Suprapubic skin (tissue), 4 donors: ENCODE measurements around the gene TRIM50. TPM values are rescaled to one million over a fixed set of nuclear protein-coding genes. Genes with fewer than 3 reads are reported as not detected.

Experiments used
- DNase-seq, 2 donors: peaks; one replicate each; pipeline ENCODE4 v3.0.0-alpha.2; 2019; ENCODE audit warnings: low spot score in 2 of 2
- H3K27ac ChIP-seq: fragments of 200-600 bp; sonication (generic); one replicate; pipeline ENCODE4 v1.5.1; 2019
- H3K27me3 ChIP-seq: fragments of 200-600 bp; sonication (generic); one replicate; pipeline ENCODE4 v1.5.1; 2019
- H3K36me3 ChIP-seq: fragments of 200-600 bp; sonication (generic); one replicate; pipeline ENCODE4 v1.5.1; 2019
- H3K4me1 ChIP-seq: fragments of 200-600 bp; sonication (generic); one replicate; pipeline ENCODE4 v1.5.1; 2019
- H3K4me3 ChIP-seq: fragments of 200-600 bp; sonication (generic); one replicate; pipeline ENCODE4 v1.5.1; 2019; ENCODE audit warnings: mild to moderate bottlenecking
- H3K9me3 ChIP-seq: fragments of 200-600 bp; sonication (generic); one replicate; pipeline ENCODE4 v1.5.1; 2019
- CTCF ChIP-seq, 2 donors: fragments of 200-600 bp in 1 of 2; fragments of 450-650 bp in 1 of 2; sonication (generic) in 1 of 2; IDR thresholded peaks; one replicate each; pipeline ENCODE4 v1.5.1; 2016 to 2019; ENCODE audit warnings: antibody characterized with exemption in 2 of 2, mild to moderate bottlenecking in 1 of 2, moderate library complexity in 1 of 2
- EP300 ChIP-seq: sonication (generic); formaldehyde crosslinking; IDR thresholded peaks from one replicate; pipeline ENCODE4 v1.6.1; 2017; ENCODE audit warnings: antibody characterized with exemption
- POLR2A ChIP-seq, 2 donors: fragments of 450-650 bp; IDR thresholded peaks; one replicate each; pipeline ENCODE4 v1.6.1; 2017; ENCODE audit warnings: antibody characterized with exemption in 2 of 2, mild to moderate bottlenecking in 2 of 2, moderate library complexity in 2 of 2
- POLR2AphosphoS5 ChIP-seq, 3 donors: sonication (generic); formaldehyde crosslinking; IDR thresholded peaks; one replicate each; pipeline ENCODE4 v1.6.1; 2017; ENCODE audit warnings: antibody characterized with exemption in 3 of 3
- WGBS: methylation state at CpG from one replicate; pipeline ENCODE4 v1.1.5; 2018; 5-methylcytosine and 5-hydroxymethylcytosine counted together
- total RNA-seq, 4 donors: library from RNA; depleted of rRNA; stranded (reverse); fragments of >200 nt; gene quantifications; one replicate each; pipeline ENCODE4 v1.1.0, GENCODE V29; 2016

The TRIM50 gene
- total RNA-seq, 4 donors from 2014 or later: 0.30 TPM; not detected in 3

- no peak overlapping the region for H3K4me3 ChIP-seq
- no peak overlapping the region for H3K27ac ChIP-seq
- 65% methylated on average over 12 of the region's 12 CpGs for WGBS
- DNase-seq: no peak
- TF ChIP-seq CTCF (IDR thresholded peaks at IDR 0.05) (no peak), POLR2AphosphoS5 (IDR thresholded peaks at IDR 0.05) (no peak), EP300 (no peak), POLR2A (IDR thresholded peaks at IDR 0.05) (no peak)
- no peaks in the 10 kb centered on the region for H3K4me1 ChIP-seq
- H3K9me3 ChIP-seq: no peaks in the 10 kb centered on the region
- peaks cover 7% of the 10 kb centered on the region for H3K27me3 ChIP-seq
- H3K36me3 ChIP-seq: no peaks in the 10 kb centered on the region
Observed at GRCh38 chr7:73350306-73351068, 22.6 kb upstream of the TRIM50 start.

- no peaks in the 10 kb centered on the region for H3K36me3 ChIP-seq
- H3K9me3 ChIP-seq: no peaks in the 10 kb centered on the region
- WGBS: 84% methylated on average over 6 of the region's 6 CpGs
- TF ChIP-seq POLR2AphosphoS5 (IDR thresholded peaks at IDR 0.05): no peak
- TF ChIP-seq EP300: no peak
- no peak for TF ChIP-seq CTCF (IDR thresholded peaks at IDR 0.05)
- no peaks in the 10 kb centered on the region for H3K4me1 ChIP-seq
- peaks cover 7% of the 10 kb centered on the region for H3K27me3 ChIP-seq
- no peak overlapping the region for H3K4me3 ChIP-seq
- no peak overlapping the region for H3K27ac ChIP-seq
- no peak for DNase-seq
Observed at GRCh38 chr7:73349763-73350162, 21.9 kb upstream of the TRIM50 start.

GRCh38 chr7:73345951-73346350 is 18.1 kb upstream of the TRIM50 start:
- Histone ChIP-seq H3K27me3 (peaks cover 7% of the 10 kb centered on the region), H3K36me3 (no peaks in the 10 kb centered on the region), H3K27ac (no peak overlapping the region), H3K4me3 (no peak overlapping the region), H3K4me1 (peaks cover 5% of the 10 kb centered on the region), H3K9me3 (no peaks in the 10 kb centered on the region)
- 29% methylated on average over 4 of the region's 8 CpGs for WGBS
- no peak for DNase-seq
- TF ChIP-seq POLR2A (IDR thresholded peaks at IDR 0.05) (no peak), EP300 (no peak), POLR2AphosphoS5 (IDR thresholded peaks at IDR 0.05) (no peak), CTCF (IDR thresholded peaks at IDR 0.05) (no peak)

- TF ChIP-seq POLR2AphosphoS5 (IDR thresholded peaks at IDR 0.05) (no peak), POLR2A (IDR thresholded peaks at IDR 0.05) (no peak), CTCF (IDR thresholded peaks at IDR 0.05) (no peak), EP300 (no peak)
Observed at GRCh38 chr7:73345538-73345937, 17.7 kb upstream of the TRIM50 start.

GRCh38 chr7:73343671-73344380 is 15.9 kb upstream of the TRIM50 start:
- no peaks in the 10 kb centered on the region for H3K9me3 ChIP-seq
- H3K36me3 ChIP-seq: no peaks in the 10 kb centered on the region
- peaks cover 9% of the 10 kb centered on the region for H3K27me3 ChIP-seq
- no peak for TF ChIP-seq POLR2A (IDR thresholded peaks at IDR 0.05)
- TF ChIP-seq EP300: no peak
- no peak for TF ChIP-seq POLR2AphosphoS5 (IDR thresholded peaks at IDR 0.05)
- TF ChIP-seq CTCF (IDR thresholded peaks at IDR 0.05): no peak
- no peak for DNase-seq
- peaks cover 5% of the 10 kb centered on the region for H3K4me1 ChIP-seq
- WGBS: 87% methylated on average over 7 of the region's 7 CpGs
- no peak overlapping the region for H3K4me3 ChIP-seq
- no peak overlapping the region for H3K27ac ChIP-seq

More at GRCh38 chr7:73345538-73345937, 17.7 kb upstream of the TRIM50 start:
- DNase-seq: no peak
- peaks cover 7% of the 10 kb centered on the region for H3K27me3 ChIP-seq
- no peak overlapping the region for H3K27ac ChIP-seq
- H3K36me3 ChIP-seq: no peaks in the 10 kb centered on the region
- H3K9me3 ChIP-seq: no peaks in the 10 kb centered on the region
- peaks cover 5% of the 10 kb centered on the region for H3K4me1 ChIP-seq
- no peak overlapping the region for H3K4me3 ChIP-seq
- 57% methylated on average over 4 of the region's 4 CpGs for WGBS
